Activated naive CD8-positive, alpha-beta T cell treated with anti-CD3 and anti-CD28 coated beads, Interleukin-2, amount 50 U/mL, for 16 hours (primary cell): ENCODE measurements around the gene ESRP2.
A peak's percentile ranks its signal among the peaks of the same experiment; 100 is the strongest.

ENCODE experiments used
- DNase-seq: peaks from one replicate; pipeline ENCODE4 v3.0.0-alpha.2; 2020; ENCODE audit warnings: low read depth, low spot score

ESRP2 gene

GRCh38 chr16:68235887-68236136 lies at the start of gene ESRP2:
ESRP2 (minus strand) TSS chr16:68236127; CDS start chr16:68236045, 82 bp downstream.
- DNase-seq, result no peak

- no peak for DNase-seq
These were observed 49.8 kb upstream of the ESRP2 start for GRCh38 chr16:68285683-68286082.

GRCh38 chr16:68284847-68285246 lies 48.9 kb upstream of the ESRP2 start:
- DNase-seq, result no peak

- no peak for DNase-seq
These were observed 48.1 kb upstream of the ESRP2 start for GRCh38 chr16:68283801-68284598.

GRCh38 chr16:68283346-68283745 lies 47.4 kb upstream of the ESRP2 start:
- DNase-seq, result no peak

- no peak for DNase-seq
These were observed 46.1 kb upstream of the ESRP2 start for GRCh38 chr16:68282064-68282452.

- DNase-seq, result no peak
These were observed 45.6 kb upstream of the ESRP2 start for GRCh38 chr16:68281368-68282063.

GRCh38 chr16:68279726-68280558 lies 44.0 kb upstream of the ESRP2 start:
- DNase-seq, result no peak

GRCh38 chr16:68276223-68276622 lies 40.3 kb upstream of the ESRP2 start:
- DNase-seq, result no peak

GRCh38 chr16:68275611-68276191 lies 39.8 kb upstream of the ESRP2 start:
- DNase-seq, result no peak

- DNase-seq, result no peak
These were observed 38.5 kb upstream of the ESRP2 start for GRCh38 chr16:68274441-68274840.

GRCh38 chr16:68273896-68274295 lies 38.0 kb upstream of the ESRP2 start:
- no peak for DNase-seq

GRCh38 chr16:68273459-68273858 lies 37.5 kb upstream of the ESRP2 start:
- no peak for DNase-seq

- no peak for DNase-seq
These were observed 36.7 kb upstream of the ESRP2 start for GRCh38 chr16:68272507-68273209.

GRCh38 chr16:68270353-68270752 lies 34.4 kb upstream of the ESRP2 start:
- DNase-seq, result no peak

GRCh38 chr16:68269793-68270192 lies 33.9 kb upstream of the ESRP2 start:
- DNase-seq, result no peak

- no peak for DNase-seq
These were observed 31.9 kb upstream of the ESRP2 start for GRCh38 chr16:68267612-68268405.

- no peak for DNase-seq
These were observed 29.4 kb upstream of the ESRP2 start for GRCh38 chr16:68265078-68265920.

- DNase-seq, result peak; percentile 70
These were observed 28.5 kb upstream of the ESRP2 start, which contains the start of gene SLC7A6 for GRCh38 chr16:68264128-68265077. SLC7A6 (plus strand) TSS chr16:68264526; CDS start chr16:68274727, 10,201 bp downstream.
